Calu3 (cell line): ENCODE measurements around the gene ACTR2. TPM values are rescaled to one million over a fixed set of nuclear protein-coding genes. Genes with fewer than 3 reads are reported as not detected.

Source experiments
- BruUV-seq: library from RNA; stranded (reverse); fragments of 400-500 nt; replicated peaks from 2 replicates; lab custom pipeline; 2021; lab: Mats Ljungman, UMichigan
- CTCF ChIA-PET: fragments of 300-600 bp; sonication (Branson Sonifier 250); formaldehyde crosslinking; loops from one replicate; lab custom pipeline; 2022; ENCODE audit warnings: antibody characterized with exemption; lab: Charles Lee
- DNase-seq: peaks from one replicate; pipeline ENCODE4 v3.0.0; 2022
- H3K27ac Mint-ChIP-seq: one replicate; pipeline ENCODE4 v1.8.0; 2022; ENCODE audit warnings: mixed read lengths; ENCODE audit not compliant: unreplicated experiment
- H3K27me3 Mint-ChIP-seq: one replicate; pipeline ENCODE4 v1.8.0; 2022; ENCODE audit warnings: mixed read lengths; ENCODE audit not compliant: unreplicated experiment
- H3K36me3 Mint-ChIP-seq: one replicate; pipeline ENCODE4 v1.8.0; 2022; ENCODE audit warnings: mild to moderate bottlenecking, moderate library complexity, mixed read lengths; ENCODE audit not compliant: insufficient read depth, unreplicated experiment
- H3K4me1 Mint-ChIP-seq: one replicate; pipeline ENCODE4 v1.8.0; 2022; ENCODE audit warnings: mild to moderate bottlenecking, low read depth, mixed read lengths; ENCODE audit not compliant: unreplicated experiment
- H3K4me3 Mint-ChIP-seq: one replicate; pipeline ENCODE4 v1.8.0; 2022; ENCODE audit warnings: mild to moderate bottlenecking, low read depth, moderate library complexity, mixed read lengths; ENCODE audit not compliant: unreplicated experiment
- H3K9me3 Mint-ChIP-seq: one replicate; pipeline ENCODE4 v1.8.0; 2022; ENCODE audit warnings: low read depth, mixed read lengths; ENCODE audit not compliant: unreplicated experiment
- CTCF ChIP-seq: fragments of 200-600 bp; IDR thresholded peaks from one replicate; pipeline ENCODE4 v1.8.0; 2022; ENCODE audit warnings: antibody characterized with exemption; ENCODE audit not compliant: unreplicated experiment
- intact Hi-C: fragments of 100-400 bp; cut with micrococcal nuclease; formaldehyde crosslinking; loops from one replicate; pipeline ENCODE4 v1.10.0; 2022; ENCODE audit not compliant: unreplicated experiment
- total RNA-seq: library from RNA; stranded (reverse); gene quantifications from 2 replicates; pipeline ENCODE4 v1.2.3, GENCODE V29; 2022

The ACTR2 gene
- total RNA-seq, 1 experiment from 2014 or later, result 240 TPM

DNA sequence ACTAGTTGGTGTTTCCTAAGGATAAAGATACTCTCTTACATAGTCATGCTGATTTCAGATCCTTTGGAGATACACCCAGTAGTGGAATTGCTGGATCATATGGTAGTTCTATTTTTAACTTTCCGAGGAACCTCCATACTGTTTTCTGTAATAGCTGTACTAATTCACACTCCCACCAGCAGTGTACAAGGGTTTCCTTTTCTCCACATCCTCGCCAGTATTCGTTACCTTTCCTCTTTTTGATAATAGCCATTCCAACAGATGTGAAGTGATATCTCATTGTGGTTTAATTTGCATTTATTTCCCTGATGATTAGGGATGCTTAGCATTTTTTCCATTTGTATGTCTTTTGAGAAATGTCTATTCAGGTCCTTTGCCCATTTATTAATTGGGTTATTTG, 34.0 kb downstream of the ACTR2 start:
- H3K9me3 Mint-ChIP-seq, result no peaks in the 10 kb centered on the region

DNA sequence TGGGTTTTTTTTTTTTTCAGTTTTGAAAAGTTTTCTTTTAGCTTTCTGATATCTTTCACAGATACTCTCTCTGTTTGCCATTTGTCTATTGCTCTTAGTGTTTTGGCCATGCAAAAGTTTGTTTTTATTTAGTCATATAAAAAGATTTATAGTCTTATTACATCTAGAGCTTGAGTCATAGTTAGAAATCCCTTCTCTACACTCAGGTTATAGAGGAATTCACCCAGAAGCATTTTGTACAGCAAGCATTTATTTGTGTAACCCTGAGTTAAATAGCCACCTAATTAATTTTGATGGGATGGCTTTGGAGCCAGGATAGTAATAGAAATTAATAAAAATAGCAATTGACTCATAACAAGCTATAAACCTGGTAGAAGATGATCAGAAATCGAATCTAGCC, 35.6 kb downstream of the ACTR2 start:
- no TSS peak for BruUV-seq
- intact Hi-C loops, result no loop called here
- Mint-ChIP-seq H3K36me3 (peaks cover 42% of the 10 kb centered on the region), H3K4me3 (no peak overlapping the region), H3K9me3 (no peaks in the 10 kb centered on the region), H3K27me3 (no peaks in the 10 kb centered on the region), H3K27ac (no peak overlapping the region), H3K4me1 (no peaks in the 10 kb centered on the region)
- no peak for TF ChIP-seq CTCF
- CTCF ChIA-PET, result interaction anchor here (0.6 to 0.9 kb wide), 2 partner anchors 289 to 307 kb away, joined by 5 to 7 read pairs; no protein-coding TSS in a partner anchor
- DNase-seq, result no peak

More for the DNA sequence above, 34.0 kb downstream of the ACTR2 start:
- Mint-ChIP-seq H3K4me3 (no peak overlapping the region), H3K36me3 (peaks cover 35% of the 10 kb centered on the region), H3K27ac (no peak overlapping the region), H3K27me3 (no peaks in the 10 kb centered on the region), H3K4me1 (no peaks in the 10 kb centered on the region)
- DNase-seq, result no peak
- intact Hi-C loops, result no loop called here
- BruUV-seq, result no TSS peak
- TF ChIP-seq CTCF, result no peak
- CTCF ChIA-PET, result no interaction called here

- Mint-ChIP-seq H3K4me1 (no peaks in the 10 kb centered on the region), H3K9me3 (no peaks in the 10 kb centered on the region), H3K27me3 (no peaks in the 10 kb centered on the region), H3K4me3 (no peak overlapping the region), H3K27ac (no peak overlapping the region), H3K36me3 (peaks cover 49% of the 10 kb centered on the region)
- TF ChIP-seq CTCF, result no peak
- intact Hi-C loops, result no loop called here
- CTCF ChIA-PET, result interaction anchor here (0.9 kb wide), 1 partner anchor 289 kb away, joined by 7 read pairs; no protein-coding TSS in a partner anchor
- no TSS peak for BruUV-seq
- DNase-seq, result no peak
Measured at GRCh38 chr2:65263986-65264385, 36.4 kb downstream of the ACTR2 start.

DNA sequence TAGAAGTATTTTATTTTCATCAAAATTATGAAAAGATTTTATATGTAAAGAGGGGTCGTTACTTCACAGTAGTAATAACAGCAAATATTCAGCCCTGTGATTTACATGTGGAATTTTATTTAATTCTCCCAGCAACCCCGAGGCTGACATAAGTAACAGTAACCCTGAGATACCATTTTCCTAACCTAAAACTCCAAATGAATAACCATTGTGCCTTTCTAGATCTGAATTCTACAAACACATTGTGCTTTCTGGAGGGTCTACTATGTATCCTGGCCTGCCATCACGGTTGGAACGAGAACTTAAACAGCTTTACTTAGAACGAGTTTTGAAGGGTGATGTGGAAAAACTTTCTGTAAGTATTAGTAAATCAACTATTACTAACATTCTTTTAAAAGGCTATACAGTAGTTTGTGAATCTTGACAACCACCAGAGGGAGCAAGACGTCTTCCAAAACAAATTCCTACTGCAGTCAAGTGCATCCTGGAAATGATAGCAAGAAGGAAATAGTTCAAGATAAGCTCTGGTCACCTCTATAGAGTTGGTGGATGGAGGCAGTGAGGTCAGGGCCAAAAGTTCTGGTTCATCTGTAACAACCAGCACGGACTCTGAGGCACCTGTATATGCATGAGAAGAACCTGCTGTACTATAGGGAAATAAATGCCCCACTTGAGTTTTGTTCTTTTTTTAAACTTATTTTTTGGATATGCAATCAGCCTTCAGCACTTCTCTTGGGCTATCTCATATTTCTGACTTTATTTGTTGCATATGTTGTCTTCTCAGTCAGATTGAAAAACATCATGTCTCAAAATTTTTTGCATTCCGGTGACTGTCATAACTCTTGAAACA, 37.4 kb downstream of the ACTR2 start:
- Mint-ChIP-seq H3K9me3 (no peaks in the 10 kb centered on the region), H3K27me3 (no peaks in the 10 kb centered on the region), H3K4me1 (no peaks in the 10 kb centered on the region), H3K27ac (no peak overlapping the region), H3K4me3 (no peak overlapping the region), H3K36me3 (peaks cover 54% of the 10 kb centered on the region)
- no TSS peak for BruUV-seq
- peak; percentile 43 for DNase-seq
- intact Hi-C loops, result loop anchor here (1.0 to 5.0 kb wide), 3 partner anchors 172 to 308 kb away; no protein-coding TSS in a partner anchor
- CTCF ChIA-PET, result interaction anchor here (0.6 to 1.5 kb wide), 8 partner anchors 55 to 309 kb away, joined by 3 to 7 read pairs (median 4); partner anchors contain the start of gene SPRED2
- TF ChIP-seq CTCF, result peak; percentile 55
